Activated CD8-positive, alpha-beta memory T cell treated with anti-CD3 and anti-CD28 coated beads for 4 hours (primary cell): ENCODE data around the gene IRF8.
A peak's percentile ranks its signal among the peaks of the same experiment; 100 is the strongest.
"Not testable (repeated sequence)": the region's sequence is repeated elsewhere in the genome, so short reads cannot be mapped to it uniquely, and the experiment has no call there.

Source experiments
- DNase-seq, 2 donors: peaks; one replicate each; pipeline ENCODE4 v3.0.0-alpha.2; 2020; ENCODE audit warnings: low read depth in 2 of 2

The IRF8 gene

GRCh38 chr16:85935391-85935973, 36.5 kb downstream of the IRF8 start:
- no peak for DNase-seq

- peak; percentile 62 to 67 for DNase-seq
Observed at GRCh38 chr16:85935974-85936760, 37.2 kb downstream of the IRF8 start.

- no peak for DNase-seq
Observed at GRCh38 chr16:85936816-85937215, 37.9 kb downstream of the IRF8 start.

GRCh38 chr16:85940214-85940613, 41.3 kb downstream of the IRF8 start:
- no peak for DNase-seq

- DNase-seq = no peak
Observed at GRCh38 chr16:85941863-85942644, 43.1 kb downstream of the IRF8 start.

GRCh38 chr16:85942659-85943058, 43.7 kb downstream of the IRF8 start:
- not testable (repeated sequence) for DNase-seq

GRCh38 chr16:85943711-85944110, 44.7 kb downstream of the IRF8 start:
- no peak for DNase-seq

- DNase-seq = no peak
Observed at GRCh38 chr16:85944572-85945423, 45.8 kb downstream of the IRF8 start.

GRCh38 chr16:85945424-85945751, 46.4 kb downstream of the IRF8 start:
- no peak for DNase-seq

GRCh38 chr16:85946541-85947124, 47.7 kb downstream of the IRF8 start:
- DNase-seq = no peak

- DNase-seq = no peak
Observed at GRCh38 chr16:85947230-85948137, 48.5 kb downstream of the IRF8 start.

- no peak for DNase-seq
Observed at GRCh38 chr16:85948138-85948509, 49.2 kb downstream of the IRF8 start.

- DNase-seq = no peak
Observed at GRCh38 chr16:85948616-85949265, 49.8 kb downstream of the IRF8 start.

- DNase-seq = no peak
Observed at GRCh38 chr16:85950136-85950918, 51.4 kb downstream of the IRF8 start.

GRCh38 chr16:85952197-85952596, 53.2 kb downstream of the IRF8 start:
- DNase-seq = no peak

GRCh38 chr16:85952811-85953210, 53.8 kb downstream of the IRF8 start:
- no peak for DNase-seq

GRCh38 chr16:85954927-85955519, 56.1 kb downstream of the IRF8 start:
- DNase-seq = no peak

- DNase-seq = no peak
Observed at GRCh38 chr16:85955566-85955965, 56.6 kb downstream of the IRF8 start.

- DNase-seq = no peak
Observed at GRCh38 chr16:85956426-85956825, 57.5 kb downstream of the IRF8 start.
